ENCODE data around the gene CASP12.

CASP12 gene

GRCh38 chr11:104876861-104877431 is 21.3 kb downstream of the CASP12 start:
- DNase-seq (ENCODE audit: extremely low spot score) = no peak
- CTCF ChIA-PET = no interaction called here
- no peak for TF ChIP-seq CTCF (IDR thresholded peaks at IDR 0.05; ENCODE audit: control extremely low read depth, extremely low read depth, low read depth, missing control alignments)
- POLR2A ChIA-PET = no interaction called here

- no peak for TF ChIP-seq CTCF (IDR thresholded peaks at IDR 0.05; ENCODE audit: control extremely low read depth, extremely low read depth, low read depth, missing control alignments)
- no peak for DNase-seq (ENCODE audit: extremely low spot score)
- ChIA-PET CTCF (no interaction called here), POLR2A (no interaction called here)
Observed at GRCh38 chr11:104876324-104876723, 21.9 kb downstream of the CASP12 start.

GRCh38 chr11:104873252-104873651 is 25.0 kb downstream of the CASP12 start:
- ChIA-PET CTCF (interaction anchor here (1.0 to 1.3 kb wide), 3 partner anchors 8 to 34 kb away, joined by 3 read pairs; no protein-coding TSS in a partner anchor), POLR2A (no interaction called here)
- DNase-seq (ENCODE audit: extremely low spot score) = no peak
- no peak for TF ChIP-seq CTCF (IDR thresholded peaks at IDR 0.05; ENCODE audit: control extremely low read depth, extremely low read depth, low read depth, missing control alignments)

GRCh38 chr11:104872393-104872792 is 25.9 kb downstream of the CASP12 start:
- ChIA-PET CTCF (interaction anchor here (1.0 to 1.3 kb wide), 3 partner anchors 7 to 35 kb away, joined by 3 read pairs; no protein-coding TSS in a partner anchor), POLR2A (no interaction called here)
- no peak for TF ChIP-seq CTCF (IDR thresholded peaks at IDR 0.05; ENCODE audit: control extremely low read depth, extremely low read depth, low read depth, missing control alignments)
- DNase-seq (ENCODE audit: extremely low spot score) = no peak

- no peak for DNase-seq (ENCODE audit: extremely low spot score)
- ChIA-PET POLR2A (no interaction called here), CTCF (no interaction called here)
- no peak for TF ChIP-seq CTCF (IDR thresholded peaks at IDR 0.05; ENCODE audit: control extremely low read depth, extremely low read depth, low read depth, missing control alignments)
Observed at GRCh38 chr11:104870910-104871309, 27.4 kb downstream of the CASP12 start.

GRCh38 chr11:104866815-104867214 is 31.4 kb downstream of the CASP12 start:
- CTCF ChIA-PET = no interaction called here
- POLR2A ChIA-PET = no interaction called here
- DNase-seq (ENCODE audit: extremely low spot score) = no peak
- no peak for TF ChIP-seq CTCF (IDR thresholded peaks at IDR 0.05; ENCODE audit: control extremely low read depth, extremely low read depth, low read depth, missing control alignments)

Measured in GM10248 (cell line).